SKM-1 (cell line): ENCODE results near the gene PKN1.
"Not testable (repeated sequence)": the region's sequence is repeated elsewhere in the genome, so short reads cannot be mapped to it uniquely, and the experiment has no call there.

Experiments
- DNase-seq: peaks from one replicate; lab custom pipeline; 2025; ENCODE audit not compliant: unreplicated experiment; lab: John Stamatoyannopoulos, UW

PKN1 gene

GRCh38 chr19:14428882-14429416, 4.2 kb upstream of the PKN1 start:
- no peak for DNase-seq

- DNase-seq, result no peak
Observed at GRCh38 chr19:14430712-14431111, 2.4 kb upstream of the PKN1 start.

- DNase-seq, result no peak
Observed at GRCh38 chr19:14433554-14434501, 722 bp downstream of the PKN1 start.

- peak; percentile 51 for DNase-seq
Observed at GRCh38 chr19:14434543-14435319, 1.6 kb downstream of the PKN1 start.

GRCh38 chr19:14435320-14436050, 2.4 kb downstream of the PKN1 start:
- DNase-seq, result no peak

- DNase-seq, result no peak
Observed at GRCh38 chr19:14437578-14438140, 4.6 kb downstream of the PKN1 start.

GRCh38 chr19:14439014-14439413, 5.9 kb downstream of the PKN1 start:
- DNase-seq, result peak; percentile 37

GRCh38 chr19:14440049-14440448, 6.9 kb downstream of the PKN1 start:
- peak; percentile 97 for DNase-seq

GRCh38 chr19:14441041-14441938, 8.2 kb downstream of the PKN1 start:
- DNase-seq, result no peak

GRCh38 chr19:14442891-14443631, 10.0 kb downstream of the PKN1 start:
- DNase-seq, result no peak

- DNase-seq, result no peak
Observed at GRCh38 chr19:14443632-14444216, 10.6 kb downstream of the PKN1 start.

GRCh38 chr19:14446336-14447036, 13.4 kb downstream of the PKN1 start:
- no peak for DNase-seq

- no peak for DNase-seq
Observed at GRCh38 chr19:14449321-14449720, 16.2 kb downstream of the PKN1 start.

GRCh38 chr19:14450168-14450874, 17.2 kb downstream of the PKN1 start:
- peak; percentile 32 for DNase-seq

- DNase-seq, result no peak
Observed at GRCh38 chr19:14450876-14451275, 17.8 kb downstream of the PKN1 start.

GRCh38 chr19:14452303-14452702, 19.2 kb downstream of the PKN1 start:
- not testable (repeated sequence) for DNase-seq

- DNase-seq, result no peak
Observed at GRCh38 chr19:14459703-14460102, 26.6 kb downstream of the PKN1 start.
